Activated B cell treated with CpG ODN at 0.5 μM for 24 hours (primary cell): ENCODE measurements around the gene PCF11. TPM values are rescaled to one million over a fixed set of nuclear protein-coding genes. Genes with fewer than 3 reads are reported as not detected.

Experiments used
- ATAC-seq: fragments of 200-7000 bp; cut with Tn5 transposase; one replicate; pipeline ENCODE4 v1.10.0; 2021; ENCODE audit warnings: low read depth, mild to moderate bottlenecking, moderate library complexity
- CTCF ChIA-PET: fragments of 350-600 bp; sonication (Branson Sonifier 250); formaldehyde crosslinking; loops from one replicate; lab custom pipeline; 2021; ENCODE audit warnings: antibody characterized with exemption; lab: Charles Lee
- POLR2A ChIA-PET: fragments of 350-600 bp; sonication (Branson Sonifier 250); formaldehyde crosslinking; loops from one replicate; lab custom pipeline; 2021; ENCODE audit warnings: antibody characterized with exemption; lab: Charles Lee
- DNase-seq: peaks from one replicate; pipeline ENCODE4 v3.0.0; 2022
- H3K27ac Mint-ChIP-seq: one replicate; pipeline ENCODE4 v1.8.0; 2020; ENCODE audit warnings: mixed read lengths
- H3K27me3 Mint-ChIP-seq: one replicate; pipeline ENCODE4 v1.8.0; 2021; ENCODE audit warnings: mixed read lengths
- H3K36me3 Mint-ChIP-seq: one replicate; pipeline ENCODE4 v1.8.0; 2021; ENCODE audit warnings: low read depth, mixed read lengths
- H3K4me1 Mint-ChIP-seq: one replicate; pipeline ENCODE4 v1.8.0; 2021; ENCODE audit warnings: mixed read lengths
- H3K4me3 Mint-ChIP-seq: one replicate; pipeline ENCODE4 v1.8.0; 2020; ENCODE audit warnings: mild to moderate bottlenecking, mixed read lengths
- H3K9me3 Mint-ChIP-seq: one replicate; pipeline ENCODE4 v1.8.0; 2020; ENCODE audit warnings: mixed read lengths
- intact Hi-C: fragments of 100-400 bp; cut with micrococcal nuclease; formaldehyde crosslinking; loops from one replicate; pipeline ENCODE4 v1.15.1; 2024
- total RNA-seq: library from RNA; stranded (reverse); gene quantifications from 2 replicates; pipeline ENCODE4 v1.2.3, GENCODE V29; 2022
- TF ChIP-seq, protein P1 (sequence below): fragments of 200-600 bp; IDR thresholded peaks from one replicate; pipeline ENCODE4 v1.8.0; 2022; ENCODE audit warnings: antibody characterized with exemption, mild to moderate bottlenecking

The PCF11 gene
- total RNA-seq, 1 donor from 2014 or later, result 123 TPM

DNA sequence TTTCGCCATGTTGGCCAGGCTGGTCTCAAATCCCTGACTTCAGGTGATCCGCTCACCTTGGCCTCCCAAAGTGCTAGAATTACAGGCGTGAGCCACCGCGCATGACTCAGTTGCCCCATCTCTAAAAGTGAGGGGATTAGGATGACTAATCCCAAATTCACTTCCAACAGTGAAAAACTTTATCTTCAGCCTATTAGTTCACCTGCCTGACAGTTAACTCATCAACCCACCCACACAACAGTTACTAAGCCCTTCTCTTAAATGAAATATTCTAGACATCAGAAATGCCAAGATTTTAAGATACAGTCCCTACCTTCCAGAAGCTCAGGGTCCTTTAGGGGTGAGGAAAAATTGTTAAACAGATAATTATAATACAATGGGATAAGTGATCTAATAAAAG is 34.6 kb downstream of the PCF11 start:
- TF ChIP-seq, protein P1, sequence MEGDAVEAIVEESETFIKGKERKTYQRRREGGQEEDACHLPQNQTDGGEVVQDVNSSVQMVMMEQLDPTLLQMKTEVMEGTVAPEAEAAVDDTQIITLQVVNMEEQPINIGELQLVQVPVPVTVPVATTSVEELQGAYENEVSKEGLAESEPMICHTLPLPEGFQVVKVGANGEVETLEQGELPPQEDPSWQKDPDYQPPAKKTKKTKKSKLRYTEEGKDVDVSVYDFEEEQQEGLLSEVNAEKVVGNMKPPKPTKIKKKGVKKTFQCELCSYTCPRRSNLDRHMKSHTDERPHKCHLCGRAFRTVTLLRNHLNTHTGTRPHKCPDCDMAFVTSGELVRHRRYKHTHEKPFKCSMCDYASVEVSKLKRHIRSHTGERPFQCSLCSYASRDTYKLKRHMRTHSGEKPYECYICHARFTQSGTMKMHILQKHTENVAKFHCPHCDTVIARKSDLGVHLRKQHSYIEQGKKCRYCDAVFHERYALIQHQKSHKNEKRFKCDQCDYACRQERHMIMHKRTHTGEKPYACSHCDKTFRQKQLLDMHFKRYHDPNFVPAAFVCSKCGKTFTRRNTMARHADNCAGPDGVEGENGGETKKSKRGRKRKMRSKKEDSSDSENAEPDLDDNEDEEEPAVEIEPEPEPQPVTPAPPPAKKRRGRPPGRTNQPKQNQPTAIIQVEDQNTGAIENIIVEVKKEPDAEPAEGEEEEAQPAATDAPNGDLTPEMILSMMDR, result no peak
- intact Hi-C loops, result loop anchor here (5.0 kb wide), 1 partner anchor 269 kb away; no protein-coding TSS in a partner anchor
- Mint-ChIP-seq H3K27me3 (no peaks in the 10 kb centered on the region), H3K9me3 (no peaks in the 10 kb centered on the region), H3K27ac (no peak overlapping the region), H3K4me3 (peak overlapping the region; percentile 55), H3K36me3 (peaks cover 68% of the 10 kb centered on the region), H3K4me1 (peaks cover 45% of the 10 kb centered on the region)
- ChIA-PET CTCF (no interaction called here), POLR2A (no interaction called here)
- ATAC-seq (no peak), DNase-seq (no peak)

DNA sequence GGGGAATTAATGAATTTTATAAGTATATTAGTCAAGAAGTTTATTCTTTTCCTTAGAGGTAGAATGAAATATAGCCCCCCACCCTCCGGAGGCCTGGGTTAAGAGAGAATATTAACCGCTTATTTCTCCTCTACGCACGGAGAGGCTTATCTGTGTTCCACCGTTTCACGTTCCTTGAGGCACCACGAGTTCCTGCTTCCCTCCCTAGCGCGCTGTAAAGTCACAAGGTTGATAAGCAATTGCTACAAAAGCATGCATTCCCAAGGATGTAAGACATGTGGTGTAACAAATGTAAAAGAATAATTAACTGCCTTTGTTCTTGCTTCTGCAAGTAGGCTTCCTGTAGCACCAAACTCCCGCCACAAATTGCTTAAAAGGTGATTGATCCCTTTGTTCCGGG is 35.1 kb downstream of the PCF11 start:
- Mint-ChIP-seq H3K4me3 (peak overlapping the region; percentile 100), H3K27ac (no peak overlapping the region), H3K9me3 (no peaks in the 10 kb centered on the region), H3K4me1 (peaks cover 50% of the 10 kb centered on the region), H3K36me3 (peaks cover 63% of the 10 kb centered on the region), H3K27me3 (no peaks in the 10 kb centered on the region)
- POLR2A ChIA-PET, result no interaction called here
- no peak for DNase-seq
- CTCF ChIA-PET, result no interaction called here
- intact Hi-C loops, result loop anchor here (5.0 kb wide), 1 partner anchor 270 kb away; no protein-coding TSS in a partner anchor
- TF ChIP-seq, protein P1, result no peak
- ATAC-seq, result no peak

DNA sequence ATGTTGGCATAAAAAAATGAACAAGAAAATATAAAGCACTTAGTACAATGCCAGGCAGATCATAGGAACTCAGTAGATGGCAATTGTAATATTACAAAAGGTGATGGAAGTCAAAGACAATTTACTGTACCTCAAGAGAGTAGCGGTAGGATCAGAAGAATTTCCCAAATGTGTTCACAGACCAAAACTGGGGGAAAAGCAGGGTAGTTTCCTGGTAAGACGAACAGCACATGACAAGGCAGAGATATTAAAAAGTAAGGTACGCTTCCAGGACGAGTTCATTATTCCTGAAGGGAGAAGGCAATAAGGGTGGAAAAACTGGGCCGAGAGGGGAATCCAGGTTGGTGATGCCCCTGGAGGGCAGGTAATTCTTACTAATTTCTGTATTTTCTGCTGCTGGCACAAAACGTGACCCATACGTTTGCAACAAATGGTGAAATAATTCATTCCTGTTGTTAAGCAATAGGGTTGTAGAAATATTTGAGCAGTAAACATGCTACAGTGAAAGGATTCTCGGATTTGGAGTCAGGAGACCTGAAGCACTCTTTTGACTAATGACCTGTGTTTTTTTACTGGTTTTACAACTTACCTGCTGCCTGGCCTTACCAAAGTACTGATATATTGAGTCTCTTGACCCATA is 35.8 kb downstream of the PCF11 start:
- ChIA-PET POLR2A (interaction anchor here (0.8 to 2.3 kb wide), 7 partner anchors 13 to 292 kb away, joined by 3 to 22 read pairs (median 4); partner anchors contain the start of genes CCDC90B, DDIAS, PCF11 and PRCP), CTCF (no interaction called here)
- DNase-seq (no peak), ATAC-seq (no peak)
- no peaks in the 10 kb centered on the region for H3K9me3 Mint-ChIP-seq
- peak overlapping the region; percentile 98 for H3K27ac Mint-ChIP-seq
- TF ChIP-seq, protein P1, result no peak
- intact Hi-C loops, result loop anchor here (1.0 to 5.0 kb wide), 5 partner anchors 35 to 291 kb away; partner anchors contain the start of genes CCDC90B, DDIAS and PCF11
- H3K36me3 Mint-ChIP-seq, result peaks cover 56% of the 10 kb centered on the region
- H3K4me3 Mint-ChIP-seq, result peak overlapping the region; percentile 100
- H3K27me3 Mint-ChIP-seq, result no peaks in the 10 kb centered on the region
- peaks cover 51% of the 10 kb centered on the region for H3K4me1 Mint-ChIP-seq

DNA sequence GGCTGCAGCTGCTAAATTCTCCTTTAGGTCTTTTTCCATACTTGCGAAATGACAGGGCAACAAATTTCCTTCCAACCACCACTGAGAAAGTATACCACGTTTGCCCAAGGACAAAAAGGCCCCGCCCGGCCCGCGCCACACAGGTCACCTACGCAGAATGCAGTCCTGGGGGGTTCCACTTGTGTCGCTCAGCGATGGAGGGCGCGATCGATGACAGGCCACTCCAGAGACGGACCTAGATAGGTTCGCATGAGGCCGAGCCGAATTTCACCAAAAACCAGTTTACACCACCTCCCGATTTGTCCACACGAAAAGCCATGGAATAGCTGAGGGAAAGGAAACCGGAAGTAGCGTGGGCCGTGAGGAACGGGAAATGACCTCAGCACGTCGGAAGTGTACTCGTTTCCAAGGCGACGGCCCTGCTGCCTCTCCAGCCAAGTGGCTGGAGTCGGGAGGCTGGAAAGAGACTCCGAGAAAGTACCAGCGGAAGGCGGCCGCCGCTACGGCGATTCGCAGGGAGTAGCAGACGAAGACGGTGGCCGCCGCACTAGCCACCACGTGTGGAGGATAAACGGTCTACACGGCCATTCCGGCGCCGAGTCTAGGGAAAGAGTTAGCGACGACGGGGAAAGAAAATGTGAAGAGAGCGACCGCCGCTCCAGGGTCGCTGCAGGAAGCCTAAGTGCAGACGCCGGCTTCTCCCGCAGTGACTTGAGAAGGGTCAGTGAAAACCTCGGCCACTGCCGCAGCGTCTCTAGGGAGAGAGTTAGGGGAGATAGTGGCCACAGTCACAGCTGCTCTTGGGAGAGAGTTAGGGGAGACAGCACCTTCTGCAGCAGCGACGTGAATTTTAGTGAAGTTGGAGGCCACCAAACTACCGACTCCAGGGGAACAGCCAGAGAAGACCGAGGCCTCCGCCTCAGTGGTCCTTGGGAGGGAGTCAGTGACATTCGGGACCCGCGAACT is 36.7 kb downstream of the PCF11 start, which contains the start of gene ANKRD42:
ANKRD42 (plus strand) TSS at position 398 of the 966 bp plus-strand sequence. CDS start 959 bp downstream, outside the sequence.
- Mint-ChIP-seq H3K4me1 (peaks cover 51% of the 10 kb centered on the region), H3K9me3 (no peaks in the 10 kb centered on the region), H3K27me3 (no peaks in the 10 kb centered on the region), H3K4me3 (peak within 1 kb of the TSS; percentile 100), H3K27ac (peak within 1 kb of the TSS; percentile 98), H3K36me3 (peaks cover 53% of the 10 kb centered on the region)
- ATAC-seq, result peak; percentile 63
- peak; percentile 75 for DNase-seq
- TF ChIP-seq, protein P1, result no peak
- ChIA-PET CTCF (interaction anchor here (1.0 to 1.7 kb wide), 2 partner anchors 196 to 326 kb away, joined by 3 to 5 read pairs; no protein-coding TSS in a partner anchor), POLR2A (interaction anchor here (0.8 to 2.3 kb wide), 11 partner anchors 12 to 293 kb away, joined by 3 to 22 read pairs (median 4); partner anchors contain the start of genes CCDC90B, DDIAS, PCF11 and PRCP)
- intact Hi-C loops, result loop anchor here (1.0 to 5.0 kb wide), 9 partner anchors 36 to 326 kb away; partner anchors contain the start of genes CCDC90B, DDIAS, PCF11 and RAB30
